RKO (cell line): ENCODE data around the gene NEMF.
"Not testable (repeated sequence)": the region's sequence is repeated elsewhere in the genome, so short reads cannot be mapped to it uniquely, and the experiment has no call there.

Experiments
- DNase-seq: peaks from one replicate; pipeline ENCODE4 v3.0.0-alpha.2; 2016; ENCODE audit warnings: low spot score

Gene NEMF

DNA sequence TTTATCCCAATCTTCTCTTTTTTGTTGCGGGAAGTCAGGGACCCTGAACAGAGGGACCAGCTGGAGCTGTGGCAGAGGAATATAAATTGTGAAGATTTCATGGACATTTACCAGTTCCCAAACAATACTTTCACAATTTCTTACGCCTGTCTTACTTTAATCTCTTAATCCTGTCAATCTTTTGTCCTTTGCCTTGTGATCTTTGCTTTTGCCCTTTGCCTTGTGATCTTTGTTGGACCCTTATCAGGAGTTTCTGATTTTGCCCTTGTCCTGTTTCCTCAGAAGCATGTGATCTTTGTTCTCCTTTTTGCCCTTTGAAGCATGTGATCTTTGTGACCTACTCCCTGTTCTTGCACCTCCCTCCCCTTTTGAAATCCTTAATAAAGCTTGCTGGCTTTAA lies 36.5 kb downstream of the NEMF start:
- DNase-seq: not testable (repeated sequence)

- DNase-seq: no peak
Measured at GRCh38 chr14:49808780-49809179, 43.8 kb downstream of the NEMF start.

- peak; percentile 43 for DNase-seq
Measured at GRCh38 chr14:49796025-49796424, 56.6 kb downstream of the NEMF start.

DNA sequence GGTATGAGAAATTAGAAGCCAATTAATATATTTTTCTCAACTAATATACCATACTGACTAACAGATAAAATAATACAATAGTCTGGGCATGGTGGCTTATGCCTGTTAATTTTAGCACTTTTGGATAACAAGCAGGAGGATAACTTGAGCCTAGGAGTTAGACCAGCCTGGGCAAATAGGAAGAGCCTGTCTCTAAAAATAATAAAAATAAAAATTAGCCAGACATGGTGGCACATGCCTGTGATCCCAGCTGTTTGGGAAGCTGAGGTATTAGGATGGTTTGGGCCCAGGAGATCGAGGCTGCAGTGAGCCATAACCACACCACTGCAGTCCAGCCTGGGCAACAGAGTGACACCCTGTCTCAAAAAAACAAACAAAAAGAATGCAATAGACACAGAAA lies 60.0 kb downstream of the NEMF start:
- DNase-seq: no peak

GRCh38 chr14:49786315-49786714 lies 66.3 kb downstream of the NEMF start:
- DNase-seq: no peak

GRCh38 chr14:49783394-49784014 lies 69.1 kb downstream of the NEMF start:
- DNase-seq: no peak

DNA sequence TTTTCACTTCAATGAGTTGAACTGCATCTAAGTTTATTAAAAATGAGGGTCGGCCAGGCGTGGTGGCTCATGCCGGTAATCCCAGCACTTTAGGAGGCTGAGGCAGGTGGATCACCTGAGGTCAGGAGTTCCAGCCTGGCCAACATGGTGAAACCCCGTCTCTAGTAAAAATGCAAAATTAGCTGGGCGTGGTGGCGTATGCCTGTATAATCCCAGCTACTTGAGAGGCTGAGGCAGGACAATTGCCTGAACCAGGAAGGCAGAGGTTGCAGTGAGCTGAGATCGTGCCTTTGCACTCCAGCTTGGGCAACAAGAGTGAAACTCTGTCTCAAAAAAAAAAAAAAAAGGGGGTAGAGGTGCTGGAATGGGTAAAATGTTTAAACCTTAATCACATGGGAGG lies 71.5 kb downstream of the NEMF start:
- DNase-seq: not testable (repeated sequence)

DNA sequence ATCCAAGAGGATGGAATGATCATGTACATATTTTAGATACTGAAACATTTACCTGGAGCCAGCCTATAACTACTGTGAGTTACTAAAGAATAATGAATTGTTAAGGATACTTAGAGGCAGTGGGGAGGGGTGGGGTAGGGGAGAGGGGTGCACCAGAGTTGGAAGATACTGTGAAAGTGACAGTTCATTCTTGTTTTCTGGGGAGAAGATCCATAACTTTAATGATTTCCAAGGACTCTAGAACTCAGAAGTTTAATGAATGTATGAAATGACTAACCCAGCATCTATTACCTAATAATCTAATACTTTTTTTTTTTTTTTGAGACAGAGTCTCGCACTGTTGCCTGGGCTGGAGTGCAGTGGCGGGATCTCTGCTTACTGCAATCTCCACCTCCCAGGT lies 74.2 kb downstream of the NEMF start:
- DNase-seq: no peak

DNA sequence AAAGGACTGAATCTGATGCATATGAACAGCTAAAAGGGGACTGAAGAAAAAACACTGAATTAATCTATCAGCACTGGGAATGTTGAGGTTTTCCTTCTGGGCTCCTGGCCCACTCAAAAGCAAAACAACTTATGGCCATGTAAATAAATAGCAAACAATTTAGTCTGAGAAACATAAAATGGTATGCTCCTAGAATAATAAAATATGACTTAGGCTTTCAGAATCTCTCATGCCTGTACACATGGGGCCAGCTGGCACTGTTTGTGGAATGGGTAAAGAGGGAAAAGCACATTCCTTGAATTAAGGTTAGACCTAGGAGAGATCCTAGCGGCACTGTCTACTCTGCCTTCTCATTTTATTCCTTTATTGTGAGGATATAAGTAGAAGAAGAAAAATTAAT lies 78.5 kb downstream of the NEMF start:
- no peak for DNase-seq

- DNase-seq: not testable (repeated sequence)
Measured at GRCh38 chr14:49771691-49772090, 80.9 kb downstream of the NEMF start.

- DNase-seq: no peak
Measured at GRCh38 chr14:49770212-49770817, 82.3 kb downstream of the NEMF start.

DNA sequence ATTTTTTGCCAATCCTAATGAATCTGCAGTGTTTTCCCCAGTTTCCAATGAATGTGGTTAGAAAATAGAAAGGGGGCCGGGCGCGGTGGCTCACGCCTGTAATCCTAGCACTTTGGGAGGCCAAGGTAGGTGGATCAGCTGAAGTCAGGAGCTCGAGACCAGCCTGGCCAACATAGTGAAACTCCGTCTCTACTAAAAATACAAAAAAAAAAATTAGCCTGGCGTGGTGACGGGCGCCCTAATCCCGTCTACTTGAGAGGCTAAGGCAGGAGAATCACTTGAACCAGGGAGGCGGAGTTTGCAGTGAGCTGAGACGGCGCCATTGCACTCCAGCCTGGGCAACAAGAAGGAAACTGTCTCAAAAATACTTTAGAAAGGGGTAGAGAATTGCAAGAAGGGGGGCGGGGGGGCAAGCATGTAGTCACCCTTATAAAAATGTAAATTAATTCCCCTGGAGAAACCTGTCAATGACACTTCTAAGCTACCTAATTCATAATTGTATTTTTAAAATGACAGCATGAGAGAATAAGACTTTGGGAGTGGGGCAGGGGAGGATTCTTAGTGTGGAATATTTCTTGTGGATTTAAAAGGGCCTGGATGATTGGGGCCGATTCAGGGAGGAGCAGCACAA lies 82.9 kb downstream of the NEMF start:
- DNase-seq: no peak

DNA sequence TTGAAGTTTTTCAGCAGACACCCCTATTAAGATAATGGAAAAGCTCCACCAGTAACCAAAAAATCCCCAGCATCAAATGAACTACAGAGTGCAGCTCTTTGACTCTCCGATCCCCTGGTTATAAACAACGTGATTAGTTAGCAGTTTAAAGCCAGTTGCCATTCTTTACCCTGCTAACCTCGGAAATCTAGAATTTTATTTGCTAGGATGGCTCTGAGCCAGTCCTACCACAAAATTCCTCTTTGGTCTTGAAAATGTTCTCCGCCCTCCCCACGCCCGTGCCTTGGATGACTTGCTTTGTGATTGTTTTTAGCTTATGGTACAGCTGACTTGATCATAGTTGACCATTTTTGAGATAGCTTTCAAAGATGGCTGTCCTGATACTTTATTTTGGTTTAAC lies 83.4 kb downstream of the NEMF start:
- DNase-seq: peak; percentile 57

DNA sequence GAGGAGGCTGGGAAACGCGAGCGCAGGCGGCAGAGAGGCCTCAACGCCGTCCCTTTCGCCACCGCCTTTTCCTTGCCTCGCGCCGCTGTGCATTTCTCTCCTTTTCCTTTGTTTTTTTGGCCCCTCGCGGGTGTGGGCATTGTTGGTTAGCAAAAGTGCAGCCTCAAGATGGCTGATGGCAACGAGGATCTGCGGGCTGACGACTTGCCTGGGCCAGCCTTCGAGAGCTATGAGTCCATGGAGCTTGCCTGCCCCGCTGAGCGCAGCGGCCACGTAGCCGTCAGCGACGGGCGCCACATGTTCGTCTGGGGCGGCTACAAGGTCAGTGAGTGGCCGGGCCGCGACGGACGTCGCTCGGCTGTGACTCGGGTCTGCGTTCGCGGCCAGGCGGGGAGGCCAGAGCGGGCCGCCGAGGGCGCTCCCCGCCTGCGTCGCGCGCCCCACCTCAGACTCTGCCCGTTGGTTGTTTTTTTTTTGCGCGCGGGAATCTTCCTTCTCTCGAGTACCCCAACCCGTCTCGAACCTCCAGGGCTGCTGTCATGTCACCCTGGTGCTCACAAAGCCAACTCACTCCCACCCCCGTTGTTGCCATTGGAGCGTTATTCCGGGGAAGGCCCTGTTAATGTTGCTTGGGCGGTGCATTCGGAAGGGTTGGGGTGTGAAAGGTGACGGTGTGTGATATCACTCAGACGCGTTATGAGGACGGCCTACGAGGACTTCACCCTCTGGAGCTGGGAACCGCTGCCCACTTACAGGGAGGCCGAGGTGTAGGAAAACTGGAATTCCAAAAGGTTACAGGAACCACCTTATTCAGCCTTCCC lies 84.1 kb downstream of the NEMF start:
- DNase-seq: peak; percentile 90

DNA sequence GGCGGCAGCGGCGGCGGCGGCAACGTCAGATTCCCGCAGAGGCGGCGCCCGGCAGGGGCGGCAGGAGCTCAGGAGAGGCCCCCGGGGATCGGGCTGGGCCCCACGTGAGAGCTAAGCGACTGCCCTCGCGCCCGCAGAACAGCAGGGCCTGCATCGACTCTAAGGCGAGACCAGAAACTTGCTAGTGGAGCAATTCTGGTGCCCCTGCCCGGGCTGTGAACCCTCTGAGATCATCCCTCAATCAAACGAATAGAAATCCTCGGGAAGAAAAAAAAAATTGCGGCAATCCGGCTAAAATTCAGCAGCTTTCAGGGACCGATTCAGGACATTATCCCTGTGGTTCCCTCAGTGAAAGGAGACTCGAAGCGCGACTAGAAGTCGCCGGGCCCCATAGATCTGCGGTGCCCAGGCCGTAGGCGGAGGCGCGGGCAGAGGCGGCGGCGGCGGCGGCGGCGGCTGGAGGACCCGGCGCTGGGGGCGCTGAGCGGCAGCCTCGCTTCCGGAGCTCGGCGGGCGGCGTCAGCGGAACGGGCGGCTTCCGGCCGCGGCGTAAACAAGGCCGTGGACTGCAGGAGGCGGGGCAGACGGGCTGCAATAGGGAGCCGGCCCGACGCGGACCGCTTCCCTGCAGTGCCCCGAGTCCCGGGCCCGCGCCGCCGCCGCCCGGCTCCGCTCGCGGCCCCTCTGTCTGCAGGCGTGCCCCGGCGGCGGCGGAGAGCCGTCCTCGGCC lies 84.9 kb downstream of the NEMF start, which contains the start of gene KLHDC2:
Gene KLHDC2, plus strand, starts transcription at position 583 of the 730 bp plus-strand sequence. CDS start 316 bp downstream, outside the sequence.
- DNase-seq: peak; percentile 89

GRCh38 chr14:49767270-49767570 lies 85.4 kb downstream of the NEMF start:
- DNase-seq: no peak

- no peak for DNase-seq
Measured at GRCh38 chr14:49766839-49767238, 85.7 kb downstream of the NEMF start.

DNA sequence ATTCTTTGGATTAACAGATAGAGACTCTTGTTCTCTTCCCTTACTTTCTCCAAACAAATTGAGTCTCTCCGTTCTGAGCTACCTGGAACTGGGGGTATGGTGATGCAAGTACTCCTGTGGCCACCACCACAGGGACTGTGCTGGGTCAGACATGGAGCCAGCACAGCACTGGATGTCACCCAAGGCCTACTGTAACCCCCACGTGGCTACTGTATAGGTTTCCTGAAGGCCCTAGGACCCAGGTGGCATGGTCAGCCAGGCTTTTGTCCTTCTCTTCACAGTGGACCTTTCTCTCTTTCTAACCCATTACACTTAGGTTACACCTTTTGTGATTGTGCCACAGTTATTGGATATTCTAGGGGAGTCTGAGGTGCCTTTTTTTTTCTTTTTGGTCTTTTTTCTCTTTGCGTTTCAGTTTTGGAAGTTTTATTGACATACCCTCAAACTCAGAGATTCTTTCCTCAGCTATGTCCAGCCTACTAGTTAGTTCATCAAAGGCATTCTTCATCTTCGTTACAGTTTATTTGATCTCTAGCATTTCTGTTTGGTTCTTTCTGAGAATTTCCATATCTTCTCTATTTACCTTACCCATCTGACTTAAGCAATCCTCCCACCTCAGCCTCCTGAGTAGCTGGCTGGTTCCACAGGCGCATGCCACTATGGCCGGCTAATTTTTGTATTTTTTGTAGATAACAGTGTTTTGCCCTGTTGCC lies 90.6 kb downstream of the NEMF start:
- no peak for DNase-seq

GRCh38 chr14:49755378-49755777 lies 97.2 kb downstream of the NEMF start:
- DNase-seq: no peak

GRCh38 chr14:49754570-49755097 lies 98.0 kb downstream of the NEMF start:
- no peak for DNase-seq

- not testable (repeated sequence) for DNase-seq
Measured at GRCh38 chr14:49746476-49746875, 106.1 kb downstream of the NEMF start.
